ENCODE data around the gene FMO5.

FMO5 gene, protein sequence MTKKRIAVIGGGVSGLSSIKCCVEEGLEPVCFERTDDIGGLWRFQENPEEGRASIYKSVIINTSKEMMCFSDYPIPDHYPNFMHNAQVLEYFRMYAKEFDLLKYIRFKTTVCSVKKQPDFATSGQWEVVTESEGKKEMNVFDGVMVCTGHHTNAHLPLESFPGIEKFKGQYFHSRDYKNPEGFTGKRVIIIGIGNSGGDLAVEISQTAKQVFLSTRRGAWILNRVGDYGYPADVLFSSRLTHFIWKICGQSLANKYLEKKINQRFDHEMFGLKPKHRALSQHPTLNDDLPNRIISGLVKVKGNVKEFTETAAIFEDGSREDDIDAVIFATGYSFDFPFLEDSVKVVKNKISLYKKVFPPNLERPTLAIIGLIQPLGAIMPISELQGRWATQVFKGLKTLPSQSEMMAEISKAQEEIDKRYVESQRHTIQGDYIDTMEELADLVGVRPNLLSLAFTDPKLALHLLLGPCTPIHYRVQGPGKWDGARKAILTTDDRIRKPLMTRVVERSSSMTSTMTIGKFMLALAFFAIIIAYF

DNA sequence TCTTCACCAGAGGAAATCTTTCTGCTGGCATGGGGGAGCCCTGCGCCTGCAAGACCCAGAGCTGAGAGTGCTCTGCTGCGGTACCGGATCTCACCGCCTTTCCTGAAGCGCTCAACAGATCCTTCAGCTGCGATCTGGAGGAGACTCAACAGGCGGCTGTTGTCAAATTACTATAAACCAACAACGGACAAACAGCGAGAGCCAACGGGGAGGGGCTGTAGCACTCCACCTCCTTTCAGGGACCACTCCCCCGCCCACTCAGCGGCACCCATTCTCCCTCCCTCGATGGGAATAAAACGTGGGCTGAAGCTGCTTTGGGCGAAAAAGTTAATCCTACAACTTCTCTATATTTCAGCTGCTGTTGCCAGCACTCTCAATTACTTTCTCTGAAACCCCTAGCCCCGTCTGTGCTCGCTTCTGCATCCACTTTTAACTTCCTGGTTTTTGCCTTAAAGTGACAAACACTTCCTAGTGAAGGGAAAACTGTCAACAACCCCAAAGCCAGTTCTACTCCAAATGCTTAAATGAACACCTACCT is at the start of gene FMO5:
Gene FMO5, minus strand, starts transcription at position 147 of the 538 bp plus-strand sequence. CDS start 310 bp downstream, outside the sequence.
- Histone ChIP-seq H3K4me1 (ENCODE audit: control insufficient read depth, low read length) (peaks cover 12% of the 10 kb centered on the region), H3K9me2 (replicated peaks; ENCODE audit: control insufficient read depth, low read length) (no peaks in the 10 kb centered on the region), H3K79me2 (ENCODE audit: control insufficient read depth, low read length) (no peaks in the 10 kb centered on the region), H3K27me3 (ENCODE audit: control insufficient read depth, low read length) (no peaks in the 10 kb centered on the region), H3F3A (ENCODE audit: control insufficient read depth, insufficient read depth) (peaks cover 6% of the 10 kb centered on the region; the same call in 1 of the 2 replicates), H3K4me3 (ENCODE audit: low read length) (peak within 1 kb of the TSS; percentile 84), H3K9me3 (ENCODE audit: control insufficient read depth, insufficient read depth, low read length) (no peaks in the 10 kb centered on the region), H4K20me1 (ENCODE audit: control insufficient read depth, insufficient read depth, low read depth, low read length) (no peaks in the 10 kb centered on the region), H3K36me3 (ENCODE audit: control insufficient read depth, low read length) (no peaks in the 10 kb centered on the region), H3K4me2 (ENCODE audit: low read length) (peak within 1 kb of the TSS; percentile 87), H3K27ac (ENCODE audit: low read depth, low read length) (no peak within 1 kb of the TSS)
- no peak for TF ChIP-seq EZH2phosphoT487 (IDR thresholded peaks at IDR 0.05; ENCODE audit: borderline replicate concordance, low read length)
- TF ChIP-seq, protein P1, sequence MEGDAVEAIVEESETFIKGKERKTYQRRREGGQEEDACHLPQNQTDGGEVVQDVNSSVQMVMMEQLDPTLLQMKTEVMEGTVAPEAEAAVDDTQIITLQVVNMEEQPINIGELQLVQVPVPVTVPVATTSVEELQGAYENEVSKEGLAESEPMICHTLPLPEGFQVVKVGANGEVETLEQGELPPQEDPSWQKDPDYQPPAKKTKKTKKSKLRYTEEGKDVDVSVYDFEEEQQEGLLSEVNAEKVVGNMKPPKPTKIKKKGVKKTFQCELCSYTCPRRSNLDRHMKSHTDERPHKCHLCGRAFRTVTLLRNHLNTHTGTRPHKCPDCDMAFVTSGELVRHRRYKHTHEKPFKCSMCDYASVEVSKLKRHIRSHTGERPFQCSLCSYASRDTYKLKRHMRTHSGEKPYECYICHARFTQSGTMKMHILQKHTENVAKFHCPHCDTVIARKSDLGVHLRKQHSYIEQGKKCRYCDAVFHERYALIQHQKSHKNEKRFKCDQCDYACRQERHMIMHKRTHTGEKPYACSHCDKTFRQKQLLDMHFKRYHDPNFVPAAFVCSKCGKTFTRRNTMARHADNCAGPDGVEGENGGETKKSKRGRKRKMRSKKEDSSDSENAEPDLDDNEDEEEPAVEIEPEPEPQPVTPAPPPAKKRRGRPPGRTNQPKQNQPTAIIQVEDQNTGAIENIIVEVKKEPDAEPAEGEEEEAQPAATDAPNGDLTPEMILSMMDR (IDR thresholded peaks at IDR 0.05; ENCODE audit: low read depth, low read length, poor library complexity, severe bottlenecking) = no peak

DNA sequence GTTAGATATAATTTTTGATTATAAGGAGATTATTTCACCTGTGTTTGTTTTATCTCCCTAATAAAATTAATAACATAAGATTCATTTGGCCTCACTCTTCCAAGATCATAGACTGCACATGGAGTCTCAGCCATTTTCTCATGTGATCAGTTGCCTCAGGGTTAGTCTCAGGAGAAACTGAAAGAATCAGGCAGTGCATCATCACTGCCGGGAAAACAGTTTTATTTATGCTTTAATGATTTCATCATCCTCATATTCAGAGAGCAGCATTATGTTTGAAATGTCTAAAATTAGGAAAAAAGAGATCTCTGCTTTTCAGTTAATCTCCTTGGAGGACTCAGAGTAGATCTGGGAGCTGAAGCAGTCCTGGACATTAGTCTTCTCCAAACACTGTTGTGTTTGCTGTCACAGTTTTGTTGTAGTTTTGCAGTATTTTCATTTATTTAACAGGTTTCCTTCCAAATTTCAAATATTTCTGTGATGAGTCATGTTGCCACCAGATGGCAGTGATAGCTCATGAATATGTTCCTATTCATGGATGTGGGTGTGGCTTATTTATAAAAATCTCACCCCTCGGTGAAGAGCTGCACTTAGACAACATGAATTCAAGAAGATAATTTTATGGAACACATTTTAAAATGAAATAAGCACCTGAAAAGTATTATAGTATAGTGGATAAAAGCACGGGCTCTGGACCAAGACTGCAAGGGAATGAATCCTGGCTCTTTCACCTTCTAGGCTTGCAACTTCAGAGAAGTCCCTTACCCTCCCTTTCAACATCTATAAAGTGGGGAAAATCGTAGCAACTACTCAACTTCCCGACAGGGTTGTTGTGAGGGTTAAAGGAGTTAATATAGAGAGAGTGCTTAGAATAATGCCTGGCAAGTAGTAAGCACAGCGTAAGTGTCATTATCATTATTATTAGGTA is 48.5 kb upstream of the FMO5 start:
- no peaks in the 10 kb centered on the region for H3K79me2 ChIP-seq (ENCODE audit: control insufficient read depth, low read length)
- no peaks in the 10 kb centered on the region for H4K20me1 ChIP-seq (ENCODE audit: control insufficient read depth, insufficient read depth, low read depth, low read length)
- H3K4me2 ChIP-seq (ENCODE audit: low read length) = no peak overlapping the region
- no peak overlapping the region for H3K27ac ChIP-seq (ENCODE audit: low read depth, low read length)
- H3K9me3 ChIP-seq (ENCODE audit: control insufficient read depth, insufficient read depth, low read length) = no peaks in the 10 kb centered on the region
- H3K4me1 ChIP-seq (ENCODE audit: control insufficient read depth, low read length) = no peaks in the 10 kb centered on the region
- H3K27me3 ChIP-seq (ENCODE audit: control insufficient read depth, low read length) = no peaks in the 10 kb centered on the region
- H3K9me2 ChIP-seq (replicated peaks; ENCODE audit: control insufficient read depth, low read length) = no peaks in the 10 kb centered on the region
- no peak overlapping the region for H3K4me3 ChIP-seq (ENCODE audit: low read length)
- H3K36me3 ChIP-seq (ENCODE audit: control insufficient read depth, low read length) = peaks cover 69% of the 10 kb centered on the region
- H3F3A ChIP-seq (ENCODE audit: control insufficient read depth, insufficient read depth) = peaks cover 3% of the 10 kb centered on the region; the same call in 1 of the 2 replicates
- TF ChIP-seq, protein P1 (IDR thresholded peaks at IDR 0.05; ENCODE audit: low read depth, low read length, poor library complexity, severe bottlenecking) = peak; percentile 72
- no peak for TF ChIP-seq EZH2phosphoT487 (IDR thresholded peaks at IDR 0.05; ENCODE audit: borderline replicate concordance, low read length)

DNA sequence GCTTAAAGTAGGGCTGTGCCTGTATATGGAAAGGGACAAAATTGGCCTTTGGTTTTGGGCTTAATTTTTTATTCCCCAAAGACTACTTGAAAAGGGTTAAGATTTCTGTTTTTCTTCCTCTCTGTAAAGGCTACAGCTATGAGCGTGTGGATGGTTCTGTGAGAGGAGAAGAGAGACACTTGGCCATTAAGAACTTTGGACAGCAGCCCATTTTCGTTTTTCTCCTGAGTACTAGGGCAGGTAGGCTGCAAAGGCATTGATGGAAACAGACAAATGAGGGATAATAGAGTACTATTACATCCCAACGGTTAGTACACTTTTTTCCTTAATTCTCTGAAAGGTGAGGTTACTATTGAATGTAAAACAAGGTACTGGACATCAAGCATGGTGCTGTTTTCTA is 46.9 kb upstream of the FMO5 start:
- H3K4me2 ChIP-seq (ENCODE audit: low read length) = no peak overlapping the region
- peaks cover 71% of the 10 kb centered on the region for H3K36me3 ChIP-seq (ENCODE audit: control insufficient read depth, low read length)
- no peak overlapping the region for H3K4me3 ChIP-seq (ENCODE audit: low read length)

More for the DNA sequence above, 46.9 kb upstream of the FMO5 start:
- Histone ChIP-seq H3K27ac (ENCODE audit: low read depth, low read length) (no peak overlapping the region), H3K4me1 (ENCODE audit: control insufficient read depth, low read length) (no peaks in the 10 kb centered on the region), H3K27me3 (ENCODE audit: control insufficient read depth, low read length) (no peaks in the 10 kb centered on the region), H3K9me2 (replicated peaks; ENCODE audit: control insufficient read depth, low read length) (no peaks in the 10 kb centered on the region), H3F3A (ENCODE audit: control insufficient read depth, insufficient read depth) (peaks cover 3% of the 10 kb centered on the region; the same call in 1 of the 2 replicates), H3K9me3 (ENCODE audit: control insufficient read depth, insufficient read depth, low read length) (no peaks in the 10 kb centered on the region), H3K79me2 (ENCODE audit: control insufficient read depth, low read length) (no peaks in the 10 kb centered on the region), H4K20me1 (ENCODE audit: control insufficient read depth, insufficient read depth, low read depth, low read length) (no peaks in the 10 kb centered on the region)
- TF ChIP-seq EZH2phosphoT487 (IDR thresholded peaks at IDR 0.05; ENCODE audit: borderline replicate concordance, low read length) = no peak
- TF ChIP-seq, protein P1 (IDR thresholded peaks at IDR 0.05; ENCODE audit: low read depth, low read length, poor library complexity, severe bottlenecking) = no peak
